HepG2 (cell line): ENCODE results near the gene BFAR. TPM values are rescaled to one million over a fixed set of nuclear protein-coding genes. Genes with fewer than 3 reads are reported as not detected.

Experiments
- AFF4 ChIP-seq: sonication (generic); formaldehyde crosslinking; IDR thresholded peaks from 2 replicates; pipeline ENCODE4 v1.4.0; 2020; ENCODE audit warnings: missing genetic modification reagents
- AKAP8 ChIP-seq: sonication (generic); formaldehyde crosslinking; IDR thresholded peaks from 2 replicates; pipeline ENCODE4 v1.5.1; 2020; ENCODE audit warnings: mild to moderate bottlenecking, missing genetic modification reagents
- DNMT3B ChIP-seq: conservative IDR thresholded peaks from 2 replicates; pipeline ENCODE4 v1.6.1; 2016; ENCODE audit warnings: missing biosample characterization, control low read depth
- EHMT2 ChIP-seq: fragments of 200-600 bp; sonication (generic); IDR thresholded peaks from 2 replicates; pipeline ENCODE4 v1.7.0; 2017; ENCODE audit warnings: antibody characterized with exemption, low read depth, low read length, borderline replicate concordance
- FOXK1 ChIP-seq: sonication (generic); formaldehyde crosslinking; IDR thresholded peaks from 2 replicates; pipeline ENCODE4 v1.4.0; 2020; ENCODE audit warnings: low read depth, missing genetic modification reagents, borderline replicate concordance
- FOXO1 ChIP-seq: sonication (generic); formaldehyde crosslinking; IDR thresholded peaks from 2 replicates; pipeline ENCODE4 v1.4.0; 2020; ENCODE audit warnings: missing genetic modification reagents
- HBP1 ChIP-seq: IDR thresholded peaks from 2 replicates; pipeline ENCODE4 v1.6.1; 2016; ENCODE audit warnings: low read depth, control low read depth
- NR2F2 ChIP-seq: IDR thresholded peaks from 2 replicates; pipeline ENCODE4 v1.6.1; 2012; ENCODE audit warnings: low read depth, inconsistent platforms, borderline replicate concordance
- PCBP2 ChIP-seq: fragments of 200-400 bp; formaldehyde crosslinking; optimal IDR thresholded peaks from 2 replicates; pipeline ENCODE3; 2018; ENCODE audit warnings: low read length, low read depth; ENCODE audit not compliant: poor library complexity, severe bottlenecking
- PLRG1 ChIP-seq: fragments of 450-650 bp; conservative IDR thresholded peaks from 2 replicates; pipeline ENCODE4 v1.6.1; 2016
- RBAK ChIP-seq: sonication (generic); formaldehyde crosslinking; IDR thresholded peaks from 2 replicates; pipeline ENCODE4 v1.5.1; 2020; ENCODE audit warnings: mild to moderate bottlenecking, missing genetic modification reagents
- STAT5B ChIP-seq: sonication (generic); formaldehyde crosslinking; IDR thresholded peaks from 2 replicates; pipeline ENCODE4 v1.4.0; 2020; ENCODE audit warnings: missing genetic modification reagents
- SYNCRIP ChIP-seq: fragments of 200-400 bp; formaldehyde crosslinking; IDR thresholded peaks from 2 replicates; pipeline ENCODE4 v1.6.1; 2018; ENCODE audit warnings: mild to moderate bottlenecking, low read depth, low read length; ENCODE audit not compliant: insufficient read depth
- ZNF256 ChIP-seq: sonication (generic); formaldehyde crosslinking; conservative IDR thresholded peaks from 2 replicates; pipeline ENCODE4 v1.4.0; 2020; ENCODE audit warnings: missing genetic modification reagents
- ZNF652 ChIP-seq: IDR thresholded peaks from 2 replicates; pipeline ENCODE4 v1.6.1; 2016; ENCODE audit warnings: low read depth, borderline replicate concordance
- ZNF709 ChIP-seq: sonication (generic); formaldehyde crosslinking; IDR thresholded peaks from 2 replicates; pipeline ENCODE4 v1.5.0; 2020; ENCODE audit warnings: mild to moderate bottlenecking, missing genetic modification reagents
- polyA plus RNA-seq, 8 experiments: library from polyadenylated mRNA; depleted of rRNA in 3 of 8; stranded (reverse) in 7 of 8; unstranded in 1 of 8; fragments of >200 nt; fragmentation: Illumina TruSeq in 4 of 8; extraction: Trizol in 4 of 8; gene quantifications; 2 replicates each; pipeline versions ENCODE4 v1.2.1 to v1.2.3, GENCODE V29; 2011 to 2016; ENCODE audit warnings: low read depth in 4 of 8, missing spikeins in 1 of 8, mixed read lengths in 1 of 8; ENCODE audit not compliant: insufficient read depth in 1 of 8
- total RNA-seq, 5 experiments: library from RNA; depleted of rRNA; stranded (reverse); fragments of >200 nt; fragmentation: Illumina TruSeq; extraction: Trizol; gene quantifications; 2 replicates each; pipeline ENCODE4 v1.2.3, GENCODE V29; 2016; ENCODE audit warnings: low read depth in 1 of 5
- TF ChIP-seq, protein P1 (sequence below): IDR thresholded peaks from 2 replicates; pipeline ENCODE4 v1.6.1; 2016; ENCODE audit warnings: mild to moderate bottlenecking
- TF ChIP-seq, protein P2 (sequence below): IDR thresholded peaks from 2 replicates; pipeline ENCODE4 v1.6.1; 2016; ENCODE audit warnings: missing compliant biosample characterization, missing genetic modification reagents, borderline replicate concordance
- TF ChIP-seq, protein P3 (sequence below): sonication (generic); formaldehyde crosslinking; conservative IDR thresholded peaks from 2 replicates; pipeline ENCODE4 v1.4.0; 2020; ENCODE audit warnings: missing genetic modification reagents

Gene BFAR
- total and polyA plus RNA-seq, 2 of the 13 experiments (the other 11 are each of a cell fraction or from before 2014, with no cell fraction given): 96.9 to 120 TPM

DNA sequence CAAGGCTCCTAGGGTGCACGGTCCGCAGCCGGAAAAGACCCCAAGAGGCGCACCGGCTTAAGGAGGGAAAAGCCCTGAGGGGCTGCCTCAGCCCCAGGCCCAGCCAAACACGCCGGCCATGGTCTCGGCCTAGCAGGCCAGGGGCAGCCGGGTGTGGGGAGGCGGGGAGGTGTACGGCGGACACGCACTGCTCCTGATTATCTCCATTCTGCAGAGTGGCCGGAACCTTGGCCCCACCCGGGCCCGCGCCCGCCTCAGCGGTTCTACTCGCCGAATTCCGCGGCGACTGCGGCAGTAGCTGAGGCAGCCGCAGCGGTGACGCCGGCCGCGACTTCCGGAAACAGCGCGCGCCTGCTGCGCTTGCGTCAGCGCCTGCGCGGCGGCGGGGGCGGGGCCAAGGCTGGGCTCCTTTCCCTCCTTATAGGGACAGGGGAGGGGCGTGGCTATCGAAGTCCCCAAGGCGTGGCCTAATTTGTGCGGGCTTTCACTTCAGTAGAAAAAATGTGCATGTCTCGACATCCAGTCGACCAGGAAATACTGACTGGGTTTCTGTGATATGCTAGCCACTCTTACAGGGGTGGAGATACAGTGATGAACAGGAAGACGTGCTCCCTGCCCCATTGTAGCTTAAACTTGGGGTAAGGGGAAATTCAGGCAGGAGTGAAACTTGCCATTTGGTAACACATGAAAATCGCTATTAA is 2.7 kb upstream of the BFAR start, which contains the start of gene PARN (continued):
- TF ChIP-seq, protein P1, sequence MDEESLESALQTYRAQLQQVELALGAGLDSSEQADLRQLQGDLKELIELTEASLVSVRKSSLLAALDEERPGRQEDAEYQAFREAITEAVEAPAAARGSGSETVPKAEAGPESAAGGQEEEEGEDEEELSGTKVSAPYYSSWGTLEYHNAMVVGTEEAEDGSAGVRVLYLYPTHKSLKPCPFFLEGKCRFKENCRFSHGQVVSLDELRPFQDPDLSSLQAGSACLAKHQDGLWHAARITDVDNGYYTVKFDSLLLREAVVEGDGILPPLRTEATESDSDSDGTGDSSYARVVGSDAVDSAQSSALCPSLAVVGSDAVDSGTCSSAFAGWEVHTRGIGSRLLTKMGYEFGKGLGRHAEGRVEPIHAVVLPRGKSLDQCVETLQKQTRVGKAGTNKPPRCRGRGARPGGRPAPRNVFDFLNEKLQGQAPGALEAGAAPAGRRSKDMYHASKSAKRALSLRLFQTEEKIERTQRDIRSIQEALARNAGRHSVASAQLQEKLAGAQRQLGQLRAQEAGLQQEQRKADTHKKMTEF (CRISPR knock-in tag): peak; percentile 97; the same call in 1 of the 2 replicates
- TF ChIP-seq PCBP2 (no peak), AKAP8 (CRISPR knock-in tag) (peak; percentile 91), EHMT2 (no peak), DNMT3B (CRISPR knock-in tag) (peak; percentile 19), FOXO1 (CRISPR knock-in tag) (peak; percentile 81), HBP1 (peak; percentile 94), AFF4 (CRISPR knock-in tag) (peak; percentile 64; the same call in 1 of the 2 replicates), ZNF709 (CRISPR knock-in tag) (peak; percentile 99), SYNCRIP (no peak), NR2F2 (no peak), RBAK (CRISPR knock-in tag) (no peak), STAT5B (CRISPR knock-in tag) (0 out of 2 replicates have a peak, but pooled peaks have one; percentile 66), ZNF652 (CRISPR knock-in tag) (no peak), FOXK1 (CRISPR knock-in tag) (peak; percentile 99), PLRG1 (no peak), ZNF256 (CRISPR knock-in tag) (peak; percentile 78; the same call in 1 of the 2 replicates)
- TF ChIP-seq, protein P2, sequence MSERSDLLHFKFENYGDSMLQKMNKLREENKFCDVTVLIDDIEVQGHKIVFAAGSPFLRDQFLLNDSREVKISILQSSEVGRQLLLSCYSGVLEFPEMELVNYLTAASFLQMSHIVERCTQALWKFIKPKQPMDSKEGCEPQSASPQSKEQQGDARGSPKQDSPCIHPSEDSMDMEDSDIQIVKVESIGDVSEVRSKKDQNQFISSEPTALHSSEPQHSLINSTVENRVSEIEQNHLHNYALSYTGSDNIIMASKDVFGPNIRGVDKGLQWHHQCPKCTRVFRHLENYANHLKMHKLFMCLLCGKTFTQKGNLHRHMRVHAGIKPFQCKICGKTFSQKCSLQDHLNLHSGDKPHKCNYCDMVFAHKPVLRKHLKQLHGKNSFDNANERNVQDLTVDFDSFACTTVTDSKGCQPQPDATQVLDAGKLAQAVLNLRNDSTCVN (CRISPR knock-in tag): peak; percentile 87; the same call in 1 of the 2 replicates
- TF ChIP-seq, protein P3, sequence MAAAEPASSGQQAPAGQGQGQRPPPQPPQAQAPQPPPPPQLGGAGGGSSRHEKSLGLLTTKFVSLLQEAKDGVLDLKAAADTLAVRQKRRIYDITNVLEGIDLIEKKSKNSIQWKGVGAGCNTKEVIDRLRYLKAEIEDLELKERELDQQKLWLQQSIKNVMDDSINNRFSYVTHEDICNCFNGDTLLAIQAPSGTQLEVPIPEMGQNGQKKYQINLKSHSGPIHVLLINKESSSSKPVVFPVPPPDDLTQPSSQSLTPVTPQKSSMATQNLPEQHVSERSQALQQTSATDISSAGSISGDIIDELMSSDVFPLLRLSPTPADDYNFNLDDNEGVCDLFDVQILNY (CRISPR knock-in tag): no peak
